A673 (cell line): ENCODE measurements around the gene SYNJ1. TPM values are rescaled to one million over a fixed set of nuclear protein-coding genes. Genes with fewer than 3 reads are reported as not detected.

Source experiments
- BruUV-seq: library from RNA; stranded (reverse); fragments of 400-500 nt; replicated peaks from 2 replicates; lab custom pipeline; 2021; lab: Mats Ljungman, UMichigan
- CTCF ChIA-PET: fragments of 300-600 bp; sonication (Branson Sonifier 250); formaldehyde crosslinking; loops from one replicate; lab custom pipeline; 2022; ENCODE audit warnings: antibody characterized with exemption; lab: Charles Lee
- POLR2A ChIA-PET: fragments of 300-600 bp; sonication (Branson Sonifier 250); formaldehyde crosslinking; loops from one replicate; lab custom pipeline; 2022; ENCODE audit warnings: antibody characterized with exemption; ENCODE audit not compliant: low non-redundant PET; lab: Charles Lee
- DNase-seq: peaks from one replicate; pipeline ENCODE4 v3.0.0-alpha.2; 2015; ENCODE audit warnings: low spot score
- H3K27ac ChIP-seq: fragments of 200-600 bp; sonication (generic); 2 replicates; pipeline ENCODE4 v1.5.1; 2016; ENCODE audit warnings: mixed run types, low read depth, mild to moderate bottlenecking, mixed read lengths, antibody characterized with exemption, low read length; ENCODE audit not compliant: poor library complexity, severe bottlenecking
- H3K27me3 ChIP-seq: fragments of 200-600 bp; sonication (generic); replicated peaks from 2 replicates; pipeline ENCODE4 v1.6.1; 2017; ENCODE audit warnings: mixed run types, low read depth, mild to moderate bottlenecking, mixed read lengths, antibody characterized with exemption, low read length; ENCODE audit not compliant: insufficient read depth, poor library complexity
- H3K36me3 ChIP-seq: fragments of 200-600 bp; sonication (generic); 2 replicates; pipeline ENCODE4 v1.6.1; 2016; ENCODE audit warnings: mixed run types, mild to moderate bottlenecking, mixed read lengths, antibody characterized with exemption, low read length; ENCODE audit not compliant: insufficient read depth, poor library complexity, severe bottlenecking
- H3K4me1 ChIP-seq: fragments of 200-600 bp; sonication (generic); 2 replicates; pipeline ENCODE4 v1.6.1; 2017; ENCODE audit warnings: mixed run types, mild to moderate bottlenecking, mixed read lengths, antibody characterized with exemption, low read length; ENCODE audit not compliant: insufficient read depth, poor library complexity, severe bottlenecking
- H3K4me3 ChIP-seq: fragments of 200-600 bp; sonication (generic); 2 replicates; pipeline ENCODE4 v1.5.1; 2016; ENCODE audit warnings: low read depth, mixed run types, mild to moderate bottlenecking, mixed read lengths, low read length; ENCODE audit not compliant: poor library complexity, severe bottlenecking
- H3K9me3 ChIP-seq: fragments of 200-600 bp; sonication (generic); 2 replicates; pipeline ENCODE4 v1.6.1; 2016; ENCODE audit warnings: mixed run types, low read depth, mild to moderate bottlenecking, mixed read lengths, antibody characterized with exemption, low read length; ENCODE audit not compliant: poor library complexity, severe bottlenecking
- EZH2 ChIP-seq: fragments of 200-600 bp; sonication (generic); IDR thresholded peaks from 2 replicates; pipeline ENCODE4 v1.6.1; 2017; ENCODE audit warnings: borderline replicate concordance, low read depth, mild to moderate bottlenecking, mixed read lengths, antibody characterized with exemption, low read length; ENCODE audit not compliant: poor library complexity, severe bottlenecking
- intact Hi-C: fragments of 100-400 bp; cut with micrococcal nuclease; formaldehyde crosslinking; loops from one replicate; pipeline ENCODE4 v1.10.0; 2022; ENCODE audit not compliant: unreplicated experiment
- total RNA-seq: library from RNA; stranded (reverse); gene quantifications from 2 replicates; pipeline ENCODE4 v1.2.3, GENCODE V29; 2021
- TF ChIP-seq, protein P1 (sequence below): fragments of 300-800, 200-600 bp; sonication (generic); conservative IDR thresholded peaks from 2 replicates; pipeline ENCODE4 v1.5.1; 2017; ENCODE audit warnings: low read depth, mild to moderate bottlenecking, antibody characterized with exemption, low read length, moderate library complexity, mixed read lengths

The SYNJ1 gene
- total RNA-seq, 1 experiment from 2014 or later, result 17.1 TPM

DNA sequence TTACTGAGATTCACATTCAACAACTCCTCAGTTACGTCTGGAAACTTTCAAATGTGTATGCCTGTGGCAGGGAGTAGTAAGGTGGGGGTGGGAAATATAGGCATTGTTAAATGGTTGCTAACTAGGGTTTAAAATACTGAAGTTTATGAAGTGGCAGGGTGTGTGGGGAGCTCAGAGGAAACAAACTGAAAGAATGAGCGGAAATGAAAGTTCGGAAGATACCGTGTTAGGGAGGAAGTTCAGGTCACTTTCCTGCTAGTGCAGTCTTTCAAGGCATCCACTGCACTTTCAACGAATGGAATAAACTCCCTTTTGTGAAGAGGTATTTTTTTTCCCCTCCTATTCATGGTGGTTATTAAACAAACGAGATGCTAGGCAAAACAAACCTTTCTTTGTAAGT lies 19.7 kb downstream of the SYNJ1 start:
- Histone ChIP-seq H3K27me3 (no peaks in the 10 kb centered on the region), H3K36me3 (no peaks in the 10 kb centered on the region), H3K27ac (no peak overlapping the region), H3K4me1 (peaks cover under 1% of the 10 kb centered on the region), H3K9me3 (no peaks in the 10 kb centered on the region), H3K4me3 (no peak overlapping the region)
- no peak for TF ChIP-seq EZH2
- TF ChIP-seq, protein P1, sequence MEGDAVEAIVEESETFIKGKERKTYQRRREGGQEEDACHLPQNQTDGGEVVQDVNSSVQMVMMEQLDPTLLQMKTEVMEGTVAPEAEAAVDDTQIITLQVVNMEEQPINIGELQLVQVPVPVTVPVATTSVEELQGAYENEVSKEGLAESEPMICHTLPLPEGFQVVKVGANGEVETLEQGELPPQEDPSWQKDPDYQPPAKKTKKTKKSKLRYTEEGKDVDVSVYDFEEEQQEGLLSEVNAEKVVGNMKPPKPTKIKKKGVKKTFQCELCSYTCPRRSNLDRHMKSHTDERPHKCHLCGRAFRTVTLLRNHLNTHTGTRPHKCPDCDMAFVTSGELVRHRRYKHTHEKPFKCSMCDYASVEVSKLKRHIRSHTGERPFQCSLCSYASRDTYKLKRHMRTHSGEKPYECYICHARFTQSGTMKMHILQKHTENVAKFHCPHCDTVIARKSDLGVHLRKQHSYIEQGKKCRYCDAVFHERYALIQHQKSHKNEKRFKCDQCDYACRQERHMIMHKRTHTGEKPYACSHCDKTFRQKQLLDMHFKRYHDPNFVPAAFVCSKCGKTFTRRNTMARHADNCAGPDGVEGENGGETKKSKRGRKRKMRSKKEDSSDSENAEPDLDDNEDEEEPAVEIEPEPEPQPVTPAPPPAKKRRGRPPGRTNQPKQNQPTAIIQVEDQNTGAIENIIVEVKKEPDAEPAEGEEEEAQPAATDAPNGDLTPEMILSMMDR, result no peak
- ChIA-PET CTCF (no interaction called here), POLR2A (no interaction called here)
- intact Hi-C loops, result no loop called here
- DNase-seq, result no peak
- no TSS peak for BruUV-seq

DNA sequence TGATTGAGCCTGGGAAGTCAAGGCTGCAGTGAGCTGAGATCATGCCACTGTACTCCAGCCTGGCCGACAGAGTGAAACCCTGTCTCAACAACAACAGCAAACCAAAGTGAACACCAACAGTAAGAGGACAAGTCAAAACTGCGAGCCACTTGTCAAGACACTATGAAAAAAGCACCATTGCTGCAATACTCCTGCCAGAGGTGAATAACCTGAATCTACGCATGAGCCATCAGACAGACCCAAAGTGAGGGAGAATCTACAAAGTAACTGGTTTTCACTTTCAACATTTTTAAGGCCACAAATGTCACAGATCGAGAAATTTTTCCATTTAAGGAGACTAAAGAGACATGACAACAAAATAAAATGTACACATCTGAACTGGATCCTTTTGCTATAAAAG lies 21.9 kb downstream of the SYNJ1 start:
- POLR2A ChIA-PET, result no interaction called here

DNA sequence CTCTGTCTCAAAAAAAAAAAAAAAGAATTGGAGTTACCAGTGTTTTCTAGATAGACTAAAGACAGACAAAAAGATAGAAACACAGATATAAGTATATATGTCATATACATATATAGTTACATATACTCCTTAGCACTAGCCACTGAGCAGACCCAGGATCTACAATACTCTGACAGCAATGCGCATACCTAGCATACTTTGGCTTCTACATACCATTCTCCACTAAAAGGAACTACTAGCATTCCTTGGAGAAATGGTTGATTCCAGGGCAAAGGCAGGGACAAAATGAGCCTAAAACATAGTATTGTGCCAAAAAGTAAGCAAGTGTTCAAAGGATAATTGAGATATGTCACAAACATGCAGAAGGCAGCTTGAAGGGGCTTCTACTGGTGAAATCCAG lies 22.7 kb downstream of the SYNJ1 start:
- POLR2A ChIA-PET, result no interaction called here
- Histone ChIP-seq H3K36me3 (no peaks in the 10 kb centered on the region), H3K27me3 (no peaks in the 10 kb centered on the region), H3K4me3 (no peak overlapping the region), H3K27ac (no peak overlapping the region), H3K9me3 (no peaks in the 10 kb centered on the region), H3K4me1 (peaks cover 6% of the 10 kb centered on the region)
- intact Hi-C loops, result no loop called here
- no peak for DNase-seq
- TF ChIP-seq, protein P1, result no peak
- no peak for TF ChIP-seq EZH2
- CTCF ChIA-PET, result no interaction called here
- no TSS peak for BruUV-seq

More for the DNA sequence above, 21.9 kb downstream of the SYNJ1 start:
- DNase-seq, result no peak
- Histone ChIP-seq H3K4me1 (peaks cover 6% of the 10 kb centered on the region), H3K27ac (no peak overlapping the region), H3K27me3 (no peaks in the 10 kb centered on the region), H3K4me3 (no peak overlapping the region), H3K36me3 (no peaks in the 10 kb centered on the region), H3K9me3 (no peaks in the 10 kb centered on the region)
- no TSS peak for BruUV-seq
- intact Hi-C loops, result no loop called here
- CTCF ChIA-PET, result no interaction called here
- TF ChIP-seq, protein P1, result no peak
- TF ChIP-seq EZH2, result no peak
